Adipocyte (in vitro differentiated cells): ENCODE results near the gene GNB1.

ENCODE experiments used
- DNase-seq: peaks from one replicate; pipeline ENCODE4 v3.0.0-alpha.2; 2015; ENCODE audit warnings: low read depth
- H3K27me3 ChIP-seq: replicated peaks from 2 replicates; pipeline ENCODE4 v1.7.0; 2013; ENCODE audit warnings: mild to moderate bottlenecking, low read length, moderate library complexity; ENCODE audit not compliant: control insufficient read depth, insufficient read depth
- H3K36me3 ChIP-seq: 2 replicates; pipeline ENCODE4 v1.7.0; 2013; ENCODE audit warnings: low read length, mild to moderate bottlenecking, moderate library complexity; ENCODE audit not compliant: control insufficient read depth, insufficient read depth, severe bottlenecking
- H3K4me1 ChIP-seq: 2 replicates; pipeline ENCODE4 v1.7.0; 2013; ENCODE audit warnings: mild to moderate bottlenecking, low read length, moderate library complexity; ENCODE audit not compliant: control insufficient read depth, insufficient read depth
- H3K4me3 ChIP-seq: 2 replicates; pipeline ENCODE4 v1.7.0; 2013; ENCODE audit warnings: mild to moderate bottlenecking, low read length, moderate library complexity
- H3K9ac ChIP-seq: 2 replicates; pipeline ENCODE4 v1.7.0; 2013; ENCODE audit warnings: mild to moderate bottlenecking, low read length, moderate library complexity
- H3K9me3 ChIP-seq: 2 replicates; pipeline ENCODE4 v1.7.0; 2013; ENCODE audit warnings: mild to moderate bottlenecking, low read length, moderate library complexity; ENCODE audit not compliant: control insufficient read depth

The GNB1 gene

DNA sequence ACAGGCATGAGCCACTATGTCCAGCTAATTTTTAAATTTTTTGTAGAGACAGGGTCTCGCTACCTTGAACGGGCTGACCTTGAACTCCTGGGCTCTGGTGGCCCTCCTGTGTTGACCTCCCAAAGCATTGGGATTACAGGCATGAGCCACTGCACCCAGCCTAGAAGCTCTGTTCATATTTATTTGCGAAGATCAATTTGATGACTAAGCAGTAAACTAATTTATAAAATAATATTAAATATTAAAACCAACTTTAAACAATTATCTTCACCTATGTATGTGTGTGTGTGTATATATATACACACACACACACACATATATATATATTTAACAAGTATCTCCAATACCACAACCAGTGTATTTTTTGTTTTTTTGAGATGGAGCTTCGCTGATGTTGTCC, 117.0 kb downstream of the GNB1 start:
- H3K27me3 ChIP-seq, result no peaks in the 10 kb centered on the region
- no peak overlapping the region for H3K9ac ChIP-seq
- peaks cover 22% of the 10 kb centered on the region for H3K36me3 ChIP-seq
- no peaks in the 10 kb centered on the region for H3K9me3 ChIP-seq
- peaks cover 25% of the 10 kb centered on the region for H3K4me1 ChIP-seq
- DNase-seq, result no peak
- H3K4me3 ChIP-seq, result no peak overlapping the region

GRCh38 chr1:1771096-1771495, 119.8 kb downstream of the GNB1 start:
- no peak overlapping the region for H3K4me3 ChIP-seq
- peaks cover 40% of the 10 kb centered on the region for H3K36me3 ChIP-seq
- H3K4me1 ChIP-seq, result peaks cover 13% of the 10 kb centered on the region
- H3K9me3 ChIP-seq, result no peaks in the 10 kb centered on the region
- H3K9ac ChIP-seq, result no peak overlapping the region
- H3K27me3 ChIP-seq, result no peaks in the 10 kb centered on the region
- DNase-seq, result no peak

DNA sequence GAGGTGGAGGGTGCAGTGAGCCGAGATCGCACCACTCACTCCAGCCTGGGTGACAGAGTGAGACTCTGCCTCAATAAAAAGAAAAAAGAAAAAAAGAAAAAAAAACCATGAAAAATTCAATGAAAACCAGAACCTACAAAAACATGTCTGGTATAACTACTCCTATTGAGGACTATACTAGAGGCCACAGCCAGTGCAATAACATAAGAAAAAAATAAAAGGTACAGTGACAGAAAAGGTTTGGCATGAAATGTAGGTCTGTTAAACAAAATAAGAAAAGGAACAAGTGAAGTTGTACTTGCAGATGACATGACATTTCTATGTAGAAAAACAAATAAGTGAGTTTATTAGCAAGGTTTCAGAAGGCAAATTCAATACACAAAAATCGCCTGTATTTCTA, 120.8 kb downstream of the GNB1 start:
- Histone ChIP-seq H3K9ac (no peak overlapping the region), H3K9me3 (no peaks in the 10 kb centered on the region), H3K4me1 (peaks cover 3% of the 10 kb centered on the region), H3K36me3 (peaks cover 41% of the 10 kb centered on the region), H3K27me3 (no peaks in the 10 kb centered on the region), H3K4me3 (no peak overlapping the region)
- no peak for DNase-seq

DNA sequence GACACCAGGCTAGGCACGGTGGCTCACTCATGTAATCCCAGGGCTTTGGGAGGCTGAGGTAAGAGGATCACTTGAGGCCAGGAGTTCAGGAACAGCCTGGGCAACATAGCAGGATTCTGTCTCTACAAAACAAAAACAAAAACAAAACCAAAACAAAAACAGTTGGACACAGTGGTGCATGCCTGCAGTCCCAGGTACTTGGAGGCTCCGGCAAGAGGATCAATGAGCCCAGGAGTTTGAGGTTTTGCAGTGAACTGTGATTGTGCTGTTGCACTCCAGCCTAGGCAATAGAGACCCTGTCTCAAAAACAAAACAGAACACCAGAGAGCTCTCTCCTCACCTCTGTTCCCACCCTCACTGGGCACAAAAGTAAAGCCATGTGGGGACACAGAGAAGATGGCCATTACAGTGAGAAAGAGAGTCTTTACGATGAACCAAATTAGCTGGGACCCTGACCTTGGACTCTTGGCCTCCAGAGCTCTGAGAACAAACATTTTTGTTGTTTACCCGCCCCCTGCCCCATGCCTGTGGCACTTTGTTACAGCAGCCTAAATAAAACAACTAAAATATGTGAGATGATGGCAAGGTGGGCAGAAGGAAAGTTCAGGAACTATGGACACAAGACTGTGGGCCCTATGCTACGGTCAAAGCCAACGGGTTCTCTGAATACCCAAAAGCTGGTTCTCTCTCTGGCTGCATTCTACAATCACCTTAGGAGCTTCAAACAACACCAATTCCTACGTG, 122.5 kb downstream of the GNB1 start:
- H3K9ac ChIP-seq, result no peak overlapping the region
- no peaks in the 10 kb centered on the region for H3K9me3 ChIP-seq
- no peaks in the 10 kb centered on the region for H3K27me3 ChIP-seq
- H3K4me1 ChIP-seq, result peaks cover 10% of the 10 kb centered on the region
- no peak overlapping the region for H3K4me3 ChIP-seq
- peaks cover 58% of the 10 kb centered on the region for H3K36me3 ChIP-seq
- DNase-seq, result no peak

- Histone ChIP-seq H3K4me3 (no peak overlapping the region), H3K4me1 (peaks cover 10% of the 10 kb centered on the region), H3K9me3 (no peaks in the 10 kb centered on the region), H3K27me3 (no peaks in the 10 kb centered on the region), H3K9ac (no peak overlapping the region), H3K36me3 (peaks cover 64% of the 10 kb centered on the region)
- no peak for DNase-seq
Measured at GRCh38 chr1:1764876-1765470, 125.9 kb downstream of the GNB1 start.

- no peak for DNase-seq
- Histone ChIP-seq H3K27me3 (no peaks in the 10 kb centered on the region), H3K4me1 (peaks cover 12% of the 10 kb centered on the region), H3K9me3 (no peaks in the 10 kb centered on the region), H3K4me3 (no peak overlapping the region), H3K36me3 (peaks cover 72% of the 10 kb centered on the region), H3K9ac (no peak overlapping the region)
Measured at GRCh38 chr1:1763657-1764621, 126.9 kb downstream of the GNB1 start.

DNA sequence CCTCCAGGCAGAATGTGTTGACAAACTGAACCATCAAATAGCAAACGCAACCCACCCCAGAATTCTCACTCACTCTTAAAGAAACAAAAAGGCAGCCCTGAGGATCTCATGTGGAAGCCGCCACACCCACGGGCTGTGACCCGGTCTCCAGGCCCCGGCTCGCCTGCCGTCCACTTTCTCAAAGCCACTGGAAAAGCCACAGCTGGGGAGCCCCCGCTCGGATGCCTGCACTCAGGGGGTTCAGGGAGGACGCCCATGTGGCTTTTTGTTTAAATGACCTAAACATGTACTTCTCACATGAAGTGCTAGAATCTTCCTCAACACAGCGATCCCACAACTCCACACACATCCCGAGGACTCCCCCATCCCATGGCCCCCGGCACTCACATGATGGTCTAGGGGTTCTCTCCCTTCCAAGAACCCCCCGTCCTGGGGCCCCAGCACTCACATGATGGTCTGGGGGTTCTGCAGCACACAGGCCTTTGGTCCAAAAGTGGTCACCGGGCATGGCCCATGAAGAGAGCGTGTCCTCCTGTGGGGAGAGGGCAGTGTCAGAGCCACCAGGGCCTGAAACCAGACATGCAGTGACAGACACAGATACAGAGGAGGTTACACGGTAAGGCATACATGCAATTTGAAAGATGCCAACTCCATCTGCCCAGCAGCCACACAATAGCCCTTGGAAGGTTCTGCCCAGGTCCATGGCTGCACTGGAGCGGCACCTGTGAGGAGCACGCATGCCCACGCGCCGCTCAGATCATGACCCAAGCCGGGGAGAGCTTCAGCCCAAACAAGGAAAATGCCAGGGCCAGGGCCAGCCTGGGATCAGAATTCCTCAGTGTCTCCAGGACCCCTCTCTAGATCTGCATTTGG, 129.1 kb downstream of the GNB1 start:
- DNase-seq, result no peak
- H3K9me3 ChIP-seq, result no peaks in the 10 kb centered on the region
- no peak overlapping the region for H3K4me3 ChIP-seq
- peaks cover 66% of the 10 kb centered on the region for H3K36me3 ChIP-seq
- H3K9ac ChIP-seq, result no peak overlapping the region
- no peaks in the 10 kb centered on the region for H3K27me3 ChIP-seq
- peaks cover 24% of the 10 kb centered on the region for H3K4me1 ChIP-seq

DNA sequence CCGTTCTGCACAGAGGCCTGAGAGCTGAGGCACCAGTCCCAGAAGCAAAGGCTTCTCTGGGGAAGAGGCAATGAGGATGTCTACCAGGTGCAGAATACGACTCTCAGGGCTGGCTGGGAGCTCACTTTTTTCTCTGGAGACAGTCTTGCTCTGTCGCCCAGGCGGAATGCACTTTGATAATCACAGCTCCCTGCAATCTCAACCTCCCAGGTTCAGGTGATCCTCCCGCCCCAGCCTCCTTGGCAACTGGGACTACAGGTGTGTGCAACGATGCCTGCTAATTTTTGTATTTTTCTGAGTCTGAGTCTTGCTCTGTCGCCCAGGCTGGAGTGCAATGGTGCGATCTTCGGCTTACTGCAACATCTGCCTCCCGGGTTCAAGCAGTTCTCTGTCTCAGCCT, 130.2 kb downstream of the GNB1 start:
- no peak for DNase-seq
- Histone ChIP-seq H3K27me3 (no peaks in the 10 kb centered on the region), H3K4me1 (peaks cover 24% of the 10 kb centered on the region), H3K36me3 (peaks cover 77% of the 10 kb centered on the region), H3K4me3 (no peak overlapping the region), H3K9me3 (no peaks in the 10 kb centered on the region), H3K9ac (no peak overlapping the region)

DNA sequence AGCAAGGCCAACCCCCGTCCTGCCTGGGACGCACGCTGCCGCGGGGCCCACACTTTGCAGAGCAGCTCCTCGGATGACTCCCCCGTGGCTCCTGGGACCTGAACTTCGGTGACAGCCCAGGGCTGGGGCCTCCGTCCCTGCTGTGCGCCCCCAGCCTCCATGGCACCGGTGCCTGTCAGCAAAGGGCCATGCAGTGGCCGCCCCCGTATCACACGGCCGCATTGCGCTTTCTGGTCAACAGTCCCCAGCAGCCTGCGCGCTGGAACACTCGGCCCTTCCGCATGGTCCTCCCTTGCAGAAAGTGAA, 130.6 kb downstream of the GNB1 start:
- DNase-seq, result no peak
- peaks cover 79% of the 10 kb centered on the region for H3K36me3 ChIP-seq
- H3K27me3 ChIP-seq, result no peaks in the 10 kb centered on the region
- no peak overlapping the region for H3K9ac ChIP-seq
- no peaks in the 10 kb centered on the region for H3K9me3 ChIP-seq
- H3K4me1 ChIP-seq, result peaks cover 24% of the 10 kb centered on the region
- H3K4me3 ChIP-seq, result no peak overlapping the region

DNA sequence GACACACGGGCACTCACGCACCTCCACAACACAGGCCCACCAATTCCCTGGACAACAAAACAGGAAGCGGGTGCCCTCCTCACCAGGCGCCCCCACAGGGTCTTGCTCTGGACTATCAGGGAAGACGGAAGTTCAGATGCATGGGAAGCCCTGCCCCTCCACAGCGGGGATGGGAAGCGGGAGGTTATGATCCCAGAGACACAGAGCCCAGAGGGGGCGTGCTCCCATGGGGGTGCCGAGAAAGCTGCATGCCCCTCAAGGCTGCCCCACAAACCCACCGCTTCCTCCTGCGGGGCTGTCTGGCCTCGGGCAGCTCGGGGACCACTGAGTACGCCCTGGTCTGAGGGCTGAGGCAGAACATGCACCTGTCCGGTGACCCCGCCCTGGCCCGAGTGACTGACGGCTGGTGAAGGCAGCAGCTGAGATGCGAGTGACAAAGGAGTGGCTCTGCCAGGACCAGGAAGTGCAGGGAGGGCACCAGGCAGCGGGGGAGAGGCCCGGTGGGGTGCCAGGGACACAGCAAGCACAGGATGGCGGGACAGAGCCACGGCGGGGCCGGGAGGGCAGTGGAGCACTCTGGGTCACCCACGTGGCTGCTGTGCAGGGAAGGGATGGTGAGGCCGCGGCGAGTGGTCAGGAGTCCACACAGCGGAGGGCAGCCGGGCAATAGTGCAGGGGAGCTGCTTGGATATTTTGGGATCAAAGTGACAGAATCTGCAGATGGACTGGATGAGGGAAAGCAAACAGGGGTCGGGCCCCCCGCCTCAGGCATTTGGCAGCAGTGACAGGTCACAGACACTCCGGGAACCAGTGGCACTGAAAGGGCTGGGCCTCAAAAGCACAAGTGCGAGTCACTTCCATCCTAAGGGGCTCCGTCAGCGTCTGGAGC, 131.2 kb downstream of the GNB1 start:
- H3K9me3 ChIP-seq, result no peaks in the 10 kb centered on the region
- no peaks in the 10 kb centered on the region for H3K27me3 ChIP-seq
- H3K36me3 ChIP-seq, result peaks cover 80% of the 10 kb centered on the region
- H3K9ac ChIP-seq, result no peak overlapping the region
- no peak for DNase-seq
- peaks cover 24% of the 10 kb centered on the region for H3K4me1 ChIP-seq
- no peak overlapping the region for H3K4me3 ChIP-seq
